Thoracic aorta (tissue), 2 donors: ENCODE measurements around the gene SEPHS2. TPM values are rescaled to one million over a fixed set of nuclear protein-coding genes. Genes with fewer than 3 reads are reported as not detected.

Experiments
- ATAC-seq: fragments of 150-250 bp; one replicate; pipeline ENCODE4 v1.8.0; 2017; ENCODE audit warnings: low read depth; ENCODE audit not compliant: insufficient number of reproducible peaks, low FRiP score
- DNase-seq: peaks from one replicate; pipeline ENCODE4 v3.0.0-alpha.2; 2020; ENCODE audit warnings: low spot score
- H3K27ac ChIP-seq, 2 donors: fragments of 200-600 bp; sonication (generic); 1 replicate in 1 of 2; 2 replicates in 1 of 2; pipeline ENCODE4 v1.5.1; 2016; ENCODE audit warnings: mild to moderate bottlenecking in 2 of 2, moderate library complexity in 2 of 2
- H3K27me3 ChIP-seq: fragments of 200-600 bp; sonication (generic); replicated peaks from 2 replicates; pipeline ENCODE4 v1.6.0; 2016; ENCODE audit warnings: mild to moderate bottlenecking; ENCODE audit not compliant: insufficient read depth
- H3K36me3 ChIP-seq: fragments of 200-600 bp; sonication (generic); one replicate; pipeline ENCODE4 v1.5.1; 2016
- H3K4me1 ChIP-seq, 2 donors: fragments of 200-600 bp; sonication (generic); 1 replicate in 1 of 2; 2 replicates in 1 of 2; pipeline versions ENCODE4 v1.5.1 to v1.6.0; 2016; ENCODE audit warnings: low read depth in 2 of 2, mild to moderate bottlenecking in 1 of 2; ENCODE audit not compliant: control insufficient read depth in 1 of 2
- H3K4me3 ChIP-seq: fragments of 200-600 bp; sonication (generic); 2 replicates; pipeline ENCODE4 v1.5.1; 2016; ENCODE audit warnings: mild to moderate bottlenecking
- H3K9me3 ChIP-seq: fragments of 200-600 bp; sonication (generic); 2 replicates; pipeline ENCODE4 v1.5.1; 2016
- CTCF ChIP-seq: fragments of 200-600 bp; sonication (generic); IDR thresholded peaks from one replicate; pipeline ENCODE4 v1.5.1; 2019; ENCODE audit warnings: antibody characterized with exemption
- total RNA-seq, 2 donors: library from RNA; depleted of rRNA; stranded (reverse); fragments of >200 nt; gene quantifications; one replicate each; pipeline versions ENCODE4 v1.1.0 to v1.2.3, GENCODE V29; 2016

SEPHS2 gene
- 10 to 100 TPM; 18.1 to 30.3 TPM for total RNA-seq

GRCh38 chr16:30445408-30446202 lies at the start of gene SEPHS2:
SEPHS2 (minus strand) TSS chr16:30445874; CDS start chr16:30445727, 147 bp downstream.
- DNase-seq (peak; percentile 98), ATAC-seq (peak; percentile 96)
- Histone ChIP-seq H3K36me3 (no peaks in the 10 kb centered on the region), H3K27ac (peak within 1 kb of the TSS; percentile 85 to 88), H3K27me3 (no peaks in the 10 kb centered on the region), H3K9me3 (no peaks in the 10 kb centered on the region), H3K4me1 (peaks cover 9 to 20% of the 10 kb centered on the region in 2 donors), H3K4me3 (peak within 1 kb of the TSS; percentile 82)
- peak; percentile 30 for TF ChIP-seq CTCF

GRCh38 chr16:30494709-30495108 lies 49.0 kb upstream of the SEPHS2 start:
- no peak for TF ChIP-seq CTCF
- Histone ChIP-seq H3K9me3 (no peaks in the 10 kb centered on the region), H3K27me3 (no peaks in the 10 kb centered on the region), H3K36me3 (no peaks in the 10 kb centered on the region), H3K4me3 (no peak overlapping the region), H3K4me1 (no peaks in the 10 kb centered on the region), H3K27ac (no peak overlapping the region)
- DNase-seq (no peak), ATAC-seq (no peak)

GRCh38 chr16:30493941-30494488 lies 48.3 kb upstream of the SEPHS2 start:
- H3K27me3 ChIP-seq = no peaks in the 10 kb centered on the region
- no peaks in the 10 kb centered on the region for H3K9me3 ChIP-seq
- TF ChIP-seq CTCF = no peak
- H3K36me3 ChIP-seq = no peaks in the 10 kb centered on the region
- H3K27ac ChIP-seq = no peak overlapping the region
- DNase-seq (no peak), ATAC-seq (no peak)
- H3K4me3 ChIP-seq = no peak overlapping the region
- H3K4me1 ChIP-seq = no peaks in the 10 kb centered on the region

GRCh38 chr16:30491744-30492308 lies 46.2 kb upstream of the SEPHS2 start:
- H3K4me3 ChIP-seq = no peak overlapping the region
- H3K27me3 ChIP-seq = no peaks in the 10 kb centered on the region
- DNase-seq (no peak), ATAC-seq (no peak)
- no peak for TF ChIP-seq CTCF
- no peaks in the 10 kb centered on the region for H3K4me1 ChIP-seq
- no peak overlapping the region for H3K27ac ChIP-seq
- H3K9me3 ChIP-seq = no peaks in the 10 kb centered on the region
- H3K36me3 ChIP-seq = no peaks in the 10 kb centered on the region

GRCh38 chr16:30491229-30491628 lies 45.6 kb upstream of the SEPHS2 start:
- Histone ChIP-seq H3K9me3 (no peaks in the 10 kb centered on the region), H3K27ac (no peak overlapping the region), H3K4me3 (no peak overlapping the region), H3K4me1 (no peaks in the 10 kb centered on the region), H3K27me3 (no peaks in the 10 kb centered on the region), H3K36me3 (no peaks in the 10 kb centered on the region)
- no peak for DNase-seq
- no peak for ATAC-seq
- TF ChIP-seq CTCF = no peak
